Measurements from ENCODE around the gene PCDHGA9.
A peak's percentile ranks its signal among the peaks of the same experiment; 100 is the strongest.
"Not testable (repeated sequence)": the region's sequence is repeated elsewhere in the genome, so short reads cannot be mapped to it uniquely, and the experiment has no call there.

DNA sequence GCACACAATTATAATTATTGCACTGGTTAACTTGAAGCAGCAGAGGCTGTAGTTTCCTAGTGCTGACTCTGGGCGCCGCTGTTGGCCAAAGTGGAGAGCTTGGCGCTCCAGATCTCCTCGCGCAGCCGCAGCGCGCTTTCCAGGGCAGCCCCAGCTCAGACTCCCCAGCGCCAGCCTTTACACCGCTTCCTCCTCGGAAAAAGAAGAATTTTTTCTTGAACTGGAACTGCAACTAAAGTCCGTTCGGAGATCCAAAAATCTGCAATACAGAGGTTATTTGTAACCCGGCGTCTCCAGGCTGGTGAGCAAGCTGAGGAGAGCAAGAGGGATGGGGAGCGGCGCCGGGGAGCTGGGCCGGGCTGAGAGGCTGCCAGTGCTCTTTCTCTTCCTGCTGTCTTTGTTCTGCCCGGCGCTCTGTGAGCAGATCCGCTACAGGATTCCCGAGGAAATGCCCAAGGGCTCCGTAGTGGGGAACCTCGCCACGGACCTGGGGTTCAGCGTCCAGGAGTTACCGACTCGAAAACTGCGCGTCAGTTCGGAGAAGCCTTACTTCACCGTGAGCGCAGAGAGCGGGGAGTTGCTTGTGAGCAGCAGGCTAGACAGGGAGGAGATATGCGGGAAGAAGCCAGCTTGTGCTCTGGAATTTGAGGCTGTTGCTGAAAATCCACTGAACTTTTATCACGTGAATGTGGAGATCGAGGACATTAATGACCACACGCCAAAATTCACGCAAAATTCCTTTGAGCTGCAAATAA is 14.8 kb upstream of the PCDHGA9 start, which contains the start of gene PCDHGB4:
- TF ChIP-seq, protein P1, sequence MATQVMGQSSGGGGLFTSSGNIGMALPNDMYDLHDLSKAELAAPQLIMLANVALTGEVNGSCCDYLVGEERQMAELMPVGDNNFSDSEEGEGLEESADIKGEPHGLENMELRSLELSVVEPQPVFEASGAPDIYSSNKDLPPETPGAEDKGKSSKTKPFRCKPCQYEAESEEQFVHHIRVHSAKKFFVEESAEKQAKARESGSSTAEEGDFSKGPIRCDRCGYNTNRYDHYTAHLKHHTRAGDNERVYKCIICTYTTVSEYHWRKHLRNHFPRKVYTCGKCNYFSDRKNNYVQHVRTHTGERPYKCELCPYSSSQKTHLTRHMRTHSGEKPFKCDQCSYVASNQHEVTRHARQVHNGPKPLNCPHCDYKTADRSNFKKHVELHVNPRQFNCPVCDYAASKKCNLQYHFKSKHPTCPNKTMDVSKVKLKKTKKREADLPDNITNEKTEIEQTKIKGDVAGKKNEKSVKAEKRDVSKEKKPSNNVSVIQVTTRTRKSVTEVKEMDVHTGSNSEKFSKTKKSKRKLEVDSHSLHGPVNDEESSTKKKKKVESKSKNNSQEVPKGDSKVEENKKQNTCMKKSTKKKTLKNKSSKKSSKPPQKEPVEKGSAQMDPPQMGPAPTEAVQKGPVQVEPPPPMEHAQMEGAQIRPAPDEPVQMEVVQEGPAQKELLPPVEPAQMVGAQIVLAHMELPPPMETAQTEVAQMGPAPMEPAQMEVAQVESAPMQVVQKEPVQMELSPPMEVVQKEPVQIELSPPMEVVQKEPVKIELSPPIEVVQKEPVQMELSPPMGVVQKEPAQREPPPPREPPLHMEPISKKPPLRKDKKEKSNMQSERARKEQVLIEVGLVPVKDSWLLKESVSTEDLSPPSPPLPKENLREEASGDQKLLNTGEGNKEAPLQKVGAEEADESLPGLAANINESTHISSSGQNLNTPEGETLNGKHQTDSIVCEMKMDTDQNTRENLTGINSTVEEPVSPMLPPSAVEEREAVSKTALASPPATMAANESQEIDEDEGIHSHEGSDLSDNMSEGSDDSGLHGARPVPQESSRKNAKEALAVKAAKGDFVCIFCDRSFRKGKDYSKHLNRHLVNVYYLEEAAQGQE (IDR thresholded peaks at IDR 0.05; ENCODE audit: insufficient replicate concordance, low read depth), result not testable (repeated sequence)
- TF ChIP-seq, protein P2, sequence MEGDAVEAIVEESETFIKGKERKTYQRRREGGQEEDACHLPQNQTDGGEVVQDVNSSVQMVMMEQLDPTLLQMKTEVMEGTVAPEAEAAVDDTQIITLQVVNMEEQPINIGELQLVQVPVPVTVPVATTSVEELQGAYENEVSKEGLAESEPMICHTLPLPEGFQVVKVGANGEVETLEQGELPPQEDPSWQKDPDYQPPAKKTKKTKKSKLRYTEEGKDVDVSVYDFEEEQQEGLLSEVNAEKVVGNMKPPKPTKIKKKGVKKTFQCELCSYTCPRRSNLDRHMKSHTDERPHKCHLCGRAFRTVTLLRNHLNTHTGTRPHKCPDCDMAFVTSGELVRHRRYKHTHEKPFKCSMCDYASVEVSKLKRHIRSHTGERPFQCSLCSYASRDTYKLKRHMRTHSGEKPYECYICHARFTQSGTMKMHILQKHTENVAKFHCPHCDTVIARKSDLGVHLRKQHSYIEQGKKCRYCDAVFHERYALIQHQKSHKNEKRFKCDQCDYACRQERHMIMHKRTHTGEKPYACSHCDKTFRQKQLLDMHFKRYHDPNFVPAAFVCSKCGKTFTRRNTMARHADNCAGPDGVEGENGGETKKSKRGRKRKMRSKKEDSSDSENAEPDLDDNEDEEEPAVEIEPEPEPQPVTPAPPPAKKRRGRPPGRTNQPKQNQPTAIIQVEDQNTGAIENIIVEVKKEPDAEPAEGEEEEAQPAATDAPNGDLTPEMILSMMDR (IDR thresholded peaks at IDR 0.05; ENCODE audit: insufficient read depth, low read length), result peak; percentile 38
